Panc1 (cell line): Measurements from ENCODE around the gene CENPT. TPM values are rescaled to one million over a fixed set of nuclear protein-coding genes. Genes with fewer than 3 reads are reported as not detected.
"Not testable (repeated sequence)": the region's sequence is repeated elsewhere in the genome, so short reads cannot be mapped to it uniquely, and the experiment has no call there.

ENCODE experiments used
- ATAC-seq: fragments of 200-7000 bp; cut with Tn5 transposase; 2 replicates; pipeline ENCODE4 v1.9.1; 2020; ENCODE audit warnings: mild to moderate bottlenecking, moderate library complexity
- BruUV-seq: library from RNA; stranded (reverse); fragments of 400-500 nt; replicated peaks from 2 replicates; lab custom pipeline; 2021; lab: Mats Ljungman, UMichigan
- CTCF ChIA-PET: fragments of 300-600 bp; sonication (Branson Sonifier 250); formaldehyde crosslinking; loops from one replicate; lab custom pipeline; 2022; ENCODE audit warnings: antibody characterized with exemption; lab: Charles Lee
- POLR2A ChIA-PET: fragments of 300-600 bp; sonication (Branson Sonifier 250); formaldehyde crosslinking; loops from one replicate; lab custom pipeline; 2022; ENCODE audit warnings: antibody characterized with exemption; lab: Charles Lee
- DNase-seq: peaks from one replicate; pipeline ENCODE4 v3.0.0-alpha.2; 2010; ENCODE audit warnings: low read depth, low spot score
- H3K27ac ChIP-seq: 2 replicates; pipeline ENCODE4 v1.5.1; 2011; ENCODE audit warnings: mild to moderate bottlenecking, low read length, inconsistent platforms
- H3K27me3 ChIP-seq: fragments of 200-500 bp; sonication (Bioruptor generic); 2 replicates; pipeline ENCODE4 v1.6.0; 2014; ENCODE audit warnings: low read length, inconsistent platforms; ENCODE audit not compliant: control insufficient read depth, insufficient read depth
- H3K36me3 ChIP-seq: fragments of 200-500 bp; sonication (Bioruptor generic); 2 replicates; pipeline ENCODE4 v1.5.1; 2014; ENCODE audit warnings: inconsistent platforms, mild to moderate bottlenecking, low read length, moderate library complexity; ENCODE audit not compliant: control insufficient read depth, insufficient read depth
- H3K4me1 ChIP-seq: 2 replicates; pipeline ENCODE4 v1.5.1; 2011; ENCODE audit warnings: inconsistent platforms, mild to moderate bottlenecking, low read length, moderate library complexity; ENCODE audit not compliant: control insufficient read depth, insufficient read depth
- H3K4me3 ChIP-seq, 2 experiments: 2 replicates each; pipeline ENCODE4 v1.5.1; 2011 to 2012; ENCODE audit warnings: low read depth in 2 of 2, low read length in 2 of 2, mild to moderate bottlenecking in 2 of 2, inconsistent platforms in 1 of 2, moderate library complexity in 1 of 2
- H3K9me3 ChIP-seq: fragments of 200-500 bp; sonication (Bioruptor generic); 2 replicates; pipeline ENCODE4 v1.5.1; 2014; ENCODE audit warnings: low read depth, mild to moderate bottlenecking, inconsistent platforms, low read length, moderate library complexity; ENCODE audit not compliant: control insufficient read depth, insufficient read depth
- CTCF ChIP-seq: fragments of 450-650 bp; IDR thresholded peaks from 2 replicates; pipeline ENCODE4 v1.5.1; 2017; ENCODE audit warnings: mild to moderate bottlenecking
- POLR2AphosphoS5 ChIP-seq: IDR thresholded peaks from 2 replicates; pipeline ENCODE4 v1.6.1; 2012; ENCODE audit warnings: mild to moderate bottlenecking, low read depth, low read length, moderate library complexity
- REST ChIP-seq, 2 experiments: IDR thresholded peaks; 2 replicates each; pipeline ENCODE4 v1.6.1; 2011 to 2012; ENCODE audit warnings: low read depth in 2 of 2, control low read depth in 1 of 2, low read length in 1 of 2, mild to moderate bottlenecking in 1 of 2, moderate library complexity in 1 of 2; ENCODE audit not compliant: insufficient read depth in 1 of 2
- SIN3A ChIP-seq: IDR thresholded peaks from 2 replicates; pipeline ENCODE4 v1.6.1; 2012; ENCODE audit warnings: low read depth, mild to moderate bottlenecking, low read length, moderate library complexity, borderline replicate concordance; ENCODE audit not compliant: insufficient read depth
- TCF7L2 ChIP-seq: IDR thresholded peaks from 2 replicates; pipeline ENCODE4 v1.6.1; 2011; ENCODE audit warnings: mild to moderate bottlenecking, low read depth, low read length, inconsistent platforms
- in situ Hi-C: cut with HindIII; loops from 2 replicates; pipeline ENCODE4 v1.10.0; 2016; ENCODE audit warnings: low sequenced_read_pairs, low pct_unique_long_range_greater_than_20kb
- intact Hi-C: fragments of 100-400 bp; cut with micrococcal nuclease; formaldehyde crosslinking; loops from one replicate; pipeline ENCODE4 v1.10.0; 2022; ENCODE audit not compliant: unreplicated experiment
- total RNA-seq: library from RNA; stranded (reverse); gene quantifications from one replicate; pipeline ENCODE4 v1.2.1, GENCODE V29; 2021; ENCODE audit not compliant: unreplicated experiment

The CENPT gene
- total RNA-seq, 1 experiment from 2014 or later: 43.4 TPM

DNA sequence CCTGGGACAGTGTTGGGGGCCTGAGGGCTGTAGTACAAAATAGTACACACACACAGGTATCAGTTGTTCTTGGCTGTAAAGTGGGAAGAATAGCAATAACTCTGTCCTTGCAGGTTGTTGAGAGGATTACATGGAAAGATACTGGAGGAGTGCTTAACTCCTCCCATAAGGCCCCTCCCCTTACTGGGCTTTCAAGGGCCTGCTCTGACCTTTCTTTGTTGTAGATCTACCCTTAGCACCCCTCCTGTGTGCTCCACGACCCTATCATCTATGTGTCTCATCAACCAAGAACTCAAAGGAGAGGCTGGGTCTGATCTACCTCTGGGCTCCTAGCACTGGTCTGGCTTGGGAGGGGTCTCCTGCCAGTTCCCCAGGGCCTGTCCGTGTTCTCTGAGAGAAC is 17.1 kb upstream of the CENPT start:
- POLR2A ChIA-PET: no interaction called here
- H3K4me3 ChIP-seq: no peak overlapping the region
- DNase-seq (no peak), ATAC-seq (no peak)
- no peaks in the 10 kb centered on the region; the same call in none of the 2 replicates for H3K36me3 ChIP-seq
- no peak for TF ChIP-seq REST (IDR thresholded peaks at IDR 0.05; ENCODE audit: insufficient read depth in 1 of 2, low read depth in 2 of 2, low read length in 1 of 2)
- no peak for TF ChIP-seq POLR2AphosphoS5
- no peak for TF ChIP-seq SIN3A
- TF ChIP-seq CTCF: no peak
- TF ChIP-seq TCF7L2: no peak
- H3K27me3 ChIP-seq: no peaks in the 10 kb centered on the region
- intact Hi-C loops: no loop called here
- CTCF ChIA-PET: no interaction called here
- no peak overlapping the region for H3K27ac ChIP-seq
- in situ Hi-C loops: no loop called here
- BruUV-seq: no TSS peak
- H3K4me1 ChIP-seq: no peaks in the 10 kb centered on the region
- no peaks in the 10 kb centered on the region for H3K9me3 ChIP-seq

- ATAC-seq, H3K27ac ChIP-seq, H3K4me1 ChIP-seq, POLR2A ChIA-PET, H3K36me3 ChIP-seq, in situ Hi-C loops, intact Hi-C loops, H3K4me3 ChIP-seq, DNase-seq, BruUV-seq, H3K27me3 ChIP-seq, CTCF ChIA-PET, H3K9me3 ChIP-seq: not testable (repeated sequence)
These were observed 16.6 kb upstream of the CENPT start for GRCh38 chr16:67864044-67864443.

DNA sequence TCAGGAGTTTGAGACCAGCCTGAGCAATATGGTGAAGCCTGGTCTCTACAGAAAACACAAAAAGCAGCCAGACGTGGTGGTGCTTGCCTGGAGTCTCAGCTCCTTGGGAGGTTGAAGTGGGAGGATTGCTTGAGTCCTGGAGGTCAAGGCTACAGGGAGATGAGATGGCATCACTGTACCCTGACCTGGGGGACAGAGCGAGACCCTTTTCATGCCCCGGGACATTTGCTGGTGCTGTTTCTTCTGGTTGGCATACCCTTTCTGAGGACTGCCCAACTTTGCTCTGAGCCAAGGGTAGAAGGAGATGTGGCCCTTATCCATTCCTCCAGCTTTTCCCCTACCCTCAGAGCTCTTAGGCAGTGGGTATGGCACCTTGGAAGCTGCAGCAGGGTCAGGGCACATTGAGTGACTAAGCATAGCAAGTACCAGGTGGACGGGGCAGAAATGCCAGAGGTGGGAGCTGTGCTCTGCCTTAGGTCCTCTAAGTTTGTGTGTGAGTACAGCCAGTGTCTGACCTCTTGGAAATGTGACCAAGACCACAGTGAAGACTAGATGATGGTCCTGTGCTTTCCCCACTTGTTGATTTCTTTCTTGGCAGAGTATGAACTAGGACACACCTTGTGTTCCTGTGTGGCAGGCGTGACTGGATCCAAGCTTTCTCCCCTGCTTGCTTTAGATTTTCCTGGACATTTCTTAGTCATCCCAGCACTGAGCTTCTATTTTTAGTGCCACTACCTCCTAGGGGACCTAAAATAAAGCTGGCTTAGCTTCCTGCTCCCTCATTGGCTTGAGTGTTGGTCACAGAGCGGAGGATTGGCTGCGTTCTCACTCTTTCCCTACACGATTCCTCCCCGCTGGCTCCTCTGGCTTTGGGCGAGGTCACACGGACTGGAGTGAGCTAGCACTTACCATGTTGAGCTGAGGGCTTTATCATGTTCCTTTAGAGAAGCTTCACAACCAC is 15.4 kb upstream of the CENPT start:
- TF ChIP-seq REST (IDR thresholded peaks at IDR 0.05; ENCODE audit: insufficient read depth in 1 of 2, low read depth in 2 of 2, low read length in 1 of 2) (no peak), CTCF (no peak), TCF7L2 (no peak), SIN3A (no peak), POLR2AphosphoS5 (no peak)
- CTCF ChIA-PET: interaction anchor here (0.6 kb wide), 1 partner anchor 343 kb away, joined by 6 read pairs; no protein-coding TSS in a partner anchor
- Histone ChIP-seq H3K9me3 (no peaks in the 10 kb centered on the region), H3K4me1 (no peaks in the 10 kb centered on the region), H3K27ac (no peak overlapping the region), H3K4me3 (no peak overlapping the region), H3K27me3 (no peaks in the 10 kb centered on the region), H3K36me3 (no peaks in the 10 kb centered on the region; the same call in none of the 2 replicates)
- no TSS peak for BruUV-seq
- intact Hi-C loops: no loop called here
- DNase-seq: no peak
- POLR2A ChIA-PET: no interaction called here
- in situ Hi-C loops: no loop called here
- no peak for ATAC-seq
